Ovary (tissue), 9 donors: ENCODE results near the gene COL25A1. TPM values are rescaled to one million over a fixed set of nuclear protein-coding genes. Genes with fewer than 3 reads are reported as not detected.

Experiments used
- DNase-seq, 5 donors: peaks; one replicate each; pipeline ENCODE4 v3.0.0-alpha.2; 2019 to 2020
- H3K27ac ChIP-seq, 2 donors: fragments of 200-600 bp; one replicate each; pipeline versions ENCODE4 v1.5.1 to v1.8.0; 2019 to 2022
- H3K27me3 ChIP-seq: fragments of 200-600 bp; one replicate; pipeline ENCODE4 v1.8.0; 2022
- H3K36me3 ChIP-seq: fragments of 200-600 bp; sonication (generic); one replicate; pipeline ENCODE4 v1.5.1; 2019
- H3K4me1 ChIP-seq: one replicate; pipeline ENCODE4 v1.8.1; 2013; ENCODE audit warnings: mild to moderate bottlenecking, moderate library complexity; ENCODE audit not compliant: insufficient read depth
- H3K4me3 ChIP-seq: fragments of 200-600 bp; sonication (generic); one replicate; pipeline ENCODE4 v1.5.1; 2017
- H3K9me3 ChIP-seq, 2 donors: fragments of 200-600 bp in 1 of 2; sonication (generic) in 1 of 2; one replicate each; pipeline versions ENCODE4 v1.5.1 to v1.8.1; 2013 to 2019; ENCODE audit warnings: mild to moderate bottlenecking in 1 of 2, moderate library complexity in 1 of 2
- EP300 ChIP-seq: sonication (generic); formaldehyde crosslinking; IDR thresholded peaks from one replicate; pipeline ENCODE4 v1.6.1; 2017; ENCODE audit warnings: antibody characterized with exemption
- POLR2A ChIP-seq: fragments of 450-650 bp; IDR thresholded peaks from one replicate; pipeline ENCODE4 v1.6.1; 2017; ENCODE audit warnings: antibody characterized with exemption, mild to moderate bottlenecking, moderate library complexity
- WGBS, 3 donors: extraction: QIAGEN DNeasy Blood & Tissue Kit in 1 of 3; methylation state at CpG; one replicate each; pipeline versions ENCODE4 v1.1.5 to v1.1.7; 2013 to 2017; 5-methylcytosine and 5-hydroxymethylcytosine counted together
- intact Hi-C, 4 donors: fragments of 100-400 bp; cut with DNase I; formaldehyde crosslinking; loops; one replicate each; pipeline versions ENCODE4 v1.11.0 to v1.15.1; 2022 to 2023
- polyA plus RNA-seq, 2 donors: library from polyadenylated mRNA; stranded (reverse); fragments of 200-250 nt in 1 of 2; fragments of 350-450 nt in 1 of 2; fragmentation: Illumina TruSeq in 1 of 2; extraction: RNeasy Lipid Tissue Mini Kit (QIAGEN cat#74804) in 1 of 2; gene quantifications; one replicate each; pipeline ENCODE4 v1.2.3, GENCODE V29; 2013 to 2014
- total RNA-seq, 7 donors: library from RNA; depleted of rRNA in 2 of 7; stranded (reverse); fragments of >200 nt in 2 of 7; fragmentation: NEBNext Ultra II Directional in 3 of 7; extraction: Animal tissue kit (Norgen Biotek cat#: 25700) in 3 of 7; gene quantifications; one replicate each; pipeline versions ENCODE4 v1.1.0 to v1.2.4, GENCODE V29; 2016 to 2023
- TF ChIP-seq, protein P1 (sequence below), 3 donors: fragments of 450-650 bp in 2 of 3; fragments of 200-600 bp in 1 of 3; IDR thresholded peaks; one replicate each; pipeline versions ENCODE4 v1.5.1 to v1.8.0; 2016 to 2022; ENCODE audit warnings: antibody characterized with exemption in 3 of 3, mild to moderate bottlenecking in 1 of 3
- donor health status: DM: no; HTN: no; CAD: no; lungs with moderate emphysema.
- donor health status: DM: no; HTN: no; CAD: no.
- donor health status: Bipolar disorder and iron deficiency.
- donor health status: DM: yes; HTN: yes; CAD: no.
- donor health status: DM: no; HTN: no; CAD: no.
- donor health status: DM: yes; HTN: yes; CAD: no.

Gene COL25A1
- total and polyA plus RNA-seq, 9 donors, result 0.25 to 3.2 (median 0.77) TPM

DNA sequence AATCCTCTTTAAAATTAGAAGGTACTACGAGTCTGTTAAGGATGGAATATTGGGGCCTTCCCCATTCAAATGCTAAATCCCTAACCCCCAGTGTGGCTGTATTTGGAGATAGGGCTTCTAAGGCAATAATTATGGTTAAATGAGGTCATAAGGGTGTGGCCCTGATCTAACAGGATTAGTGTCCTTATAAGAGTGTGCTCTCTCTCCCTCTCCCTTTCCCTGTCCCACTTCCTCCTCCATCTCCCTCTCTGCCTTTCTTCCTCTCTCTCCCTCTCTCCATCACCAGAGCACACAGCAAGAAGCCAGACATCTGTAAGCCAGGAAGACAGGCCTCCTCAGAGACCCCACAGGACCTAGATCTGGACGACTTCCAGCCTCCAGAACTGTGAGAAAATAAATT lies 116.9 kb downstream of the COL25A1 start:
- Histone ChIP-seq H3K4me1 (no peaks in the 10 kb centered on the region), H3K27me3 (no peaks in the 10 kb centered on the region), H3K27ac (no peak overlapping the region), H3K9me3 (no peaks in the 10 kb centered on the region), H3K36me3 (no peaks in the 10 kb centered on the region), H3K4me3 (no peak overlapping the region)
- intact Hi-C loops, result no loop called here
- TF ChIP-seq POLR2A (no peak), EP300 (no peak)
- TF ChIP-seq, protein P1, sequence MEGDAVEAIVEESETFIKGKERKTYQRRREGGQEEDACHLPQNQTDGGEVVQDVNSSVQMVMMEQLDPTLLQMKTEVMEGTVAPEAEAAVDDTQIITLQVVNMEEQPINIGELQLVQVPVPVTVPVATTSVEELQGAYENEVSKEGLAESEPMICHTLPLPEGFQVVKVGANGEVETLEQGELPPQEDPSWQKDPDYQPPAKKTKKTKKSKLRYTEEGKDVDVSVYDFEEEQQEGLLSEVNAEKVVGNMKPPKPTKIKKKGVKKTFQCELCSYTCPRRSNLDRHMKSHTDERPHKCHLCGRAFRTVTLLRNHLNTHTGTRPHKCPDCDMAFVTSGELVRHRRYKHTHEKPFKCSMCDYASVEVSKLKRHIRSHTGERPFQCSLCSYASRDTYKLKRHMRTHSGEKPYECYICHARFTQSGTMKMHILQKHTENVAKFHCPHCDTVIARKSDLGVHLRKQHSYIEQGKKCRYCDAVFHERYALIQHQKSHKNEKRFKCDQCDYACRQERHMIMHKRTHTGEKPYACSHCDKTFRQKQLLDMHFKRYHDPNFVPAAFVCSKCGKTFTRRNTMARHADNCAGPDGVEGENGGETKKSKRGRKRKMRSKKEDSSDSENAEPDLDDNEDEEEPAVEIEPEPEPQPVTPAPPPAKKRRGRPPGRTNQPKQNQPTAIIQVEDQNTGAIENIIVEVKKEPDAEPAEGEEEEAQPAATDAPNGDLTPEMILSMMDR (IDR thresholded peaks at IDR 0.05), result no peak
- no peak for DNase-seq
- 85 to 92% (median 88%) methylated on average over 2 of the region's 2 CpGs for WGBS, 3 donors

DNA sequence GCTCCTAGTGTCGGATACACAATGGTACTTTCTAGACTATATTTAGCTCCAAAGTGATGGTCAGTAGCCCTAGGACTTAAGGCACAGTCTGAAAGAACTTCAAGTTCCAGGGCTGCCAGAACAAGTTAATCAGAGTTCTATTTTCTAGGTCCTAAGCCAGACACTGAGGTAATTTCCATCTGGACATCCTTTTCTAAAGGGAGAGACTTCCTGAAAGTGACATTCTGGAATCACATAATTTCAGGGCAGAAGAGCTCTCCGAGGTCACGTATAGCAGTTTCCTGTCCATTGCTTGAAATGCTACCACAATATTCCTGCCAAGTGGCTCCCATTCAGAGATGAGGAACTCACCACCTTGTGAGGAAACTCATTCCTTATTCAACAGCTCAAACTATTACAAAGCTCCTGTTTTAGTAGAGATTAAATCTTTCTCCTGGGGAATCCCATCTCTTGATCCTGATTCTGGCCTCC lies 117.9 kb downstream of the COL25A1 start:
- Histone ChIP-seq H3K36me3 (no peaks in the 10 kb centered on the region), H3K4me3 (no peak overlapping the region), H3K4me1 (no peaks in the 10 kb centered on the region), H3K27ac (no peak overlapping the region), H3K9me3 (no peaks in the 10 kb centered on the region), H3K27me3 (no peaks in the 10 kb centered on the region)
- WGBS, 3 donors, result 44 to 78% (median 77%) methylated on average over 3 of the region's 3 CpGs
- intact Hi-C loops, result no loop called here
- TF ChIP-seq, protein P1 (IDR thresholded peaks at IDR 0.05), result no peak
- TF ChIP-seq EP300 (no peak), POLR2A (no peak)
- no peak for DNase-seq

DNA sequence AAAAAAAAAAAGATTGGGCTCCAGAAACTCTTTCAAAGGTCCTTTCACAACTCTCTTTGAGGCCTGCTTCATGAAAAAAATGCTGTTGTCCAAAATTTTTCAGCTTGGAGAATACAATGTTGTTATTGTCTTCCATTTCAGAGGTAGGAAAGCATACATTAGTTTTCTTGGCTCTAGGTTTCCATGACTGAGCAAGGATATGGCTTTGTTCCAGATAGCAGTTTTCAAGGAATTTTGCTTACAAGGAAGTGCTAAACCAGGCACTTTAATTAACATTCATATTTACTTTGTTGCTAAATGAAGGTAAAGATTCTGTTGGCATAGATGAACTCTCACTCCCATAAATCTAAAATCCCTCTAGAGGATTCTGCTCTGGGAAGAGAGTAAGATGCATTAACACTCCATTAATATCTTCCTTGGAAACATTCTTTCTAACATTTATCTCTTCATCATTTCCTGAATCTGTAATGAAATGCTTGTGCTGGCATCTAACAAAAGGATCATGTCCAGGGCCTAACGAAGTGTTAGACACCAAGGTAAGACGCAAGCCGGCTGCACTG lies 118.4 kb downstream of the COL25A1 start:
- H3K9me3 ChIP-seq, result no peaks in the 10 kb centered on the region
- H3K4me1 ChIP-seq, result no peaks in the 10 kb centered on the region
- no peak overlapping the region for H3K27ac ChIP-seq
- intact Hi-C loops, result no loop called here
- WGBS, 3 donors, result 50 to 89% (median 88%) methylated on average over 3 of the region's 3 CpGs
- no peak for DNase-seq
- no peak for TF ChIP-seq POLR2A
- TF ChIP-seq, protein P1 (IDR thresholded peaks at IDR 0.05), result no peak
- no peak for TF ChIP-seq EP300
- no peaks in the 10 kb centered on the region for H3K36me3 ChIP-seq
- H3K27me3 ChIP-seq, result no peaks in the 10 kb centered on the region
- H3K4me3 ChIP-seq, result no peak overlapping the region

DNA sequence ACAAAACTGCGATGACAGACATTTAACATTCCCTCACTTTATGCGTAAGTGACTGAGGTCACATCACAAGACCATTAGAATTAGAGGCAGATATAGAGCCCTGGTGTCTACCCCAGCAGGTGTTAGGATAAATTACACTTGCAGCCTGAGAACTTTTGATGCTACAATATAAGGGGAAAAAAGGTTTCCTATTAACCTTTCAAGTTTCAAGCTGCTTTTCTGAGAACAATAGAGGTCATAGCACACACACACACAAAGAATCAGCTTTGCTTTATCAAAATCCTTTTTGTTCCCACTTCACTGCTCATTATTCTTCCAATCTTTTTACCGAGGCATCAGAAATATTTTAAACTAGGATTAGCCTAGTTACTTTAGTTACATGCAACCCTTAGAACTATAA lies 119.8 kb downstream of the COL25A1 start:
- no peak for DNase-seq
- WGBS, 3 donors, result 60 to 65% (median 61%) methylated on average over 3 of the region's 3 CpGs
- TF ChIP-seq EP300, result no peak
- TF ChIP-seq, protein P1 (IDR thresholded peaks at IDR 0.05), result no peak

More for the DNA sequence above, 119.8 kb downstream of the COL25A1 start:
- no peaks in the 10 kb centered on the region for H3K4me1 ChIP-seq
- H3K9me3 ChIP-seq, result no peaks in the 10 kb centered on the region
- no peak overlapping the region for H3K4me3 ChIP-seq
- no peaks in the 10 kb centered on the region for H3K36me3 ChIP-seq
- intact Hi-C loops, result no loop called here
- H3K27me3 ChIP-seq, result no peaks in the 10 kb centered on the region
- no peak overlapping the region for H3K27ac ChIP-seq
